GM12878 (cell line): Measurements from ENCODE around the gene POFUT1. TPM values are rescaled to one million over a fixed set of nuclear protein-coding genes. Genes with fewer than 3 reads are reported as not detected.
A peak's percentile ranks its signal among the peaks of the same experiment; 100 is the strongest.

ENCODE experiments used
- ATAC-seq: fragments of 200-7000 bp; cut with Tn5 transposase; 3 replicates; pipeline ENCODE4 v1.9.1; 2020; ENCODE audit warnings: mild to moderate bottlenecking, moderate library complexity
- BruUV-seq: library from RNA; stranded (reverse); fragments of 400-500 nt; replicated peaks from 2 replicates; lab custom pipeline; 2021; lab: Mats Ljungman, UMichigan
- CTCF ChIA-PET: fragments of 300-600 bp; sonication (Branson Sonifier 250); formaldehyde crosslinking; extraction: SDS; loops from one replicate; lab custom pipeline; 2021; ENCODE audit warnings: inconsistent platforms; lab: Yijun Ruan, JAX
- POLR2A ChIA-PET: fragments of 350-600 bp; formaldehyde crosslinking; extraction: SDS; loops from one replicate; lab custom pipeline; 2021; ENCODE audit warnings: inconsistent platforms; lab: Charles Lee
- RAD21 ChIA-PET: fragments of 300-600 bp; sonication (Branson Sonifier 250); formaldehyde crosslinking; loops from one replicate; lab custom pipeline; 2023; ENCODE audit warnings: antibody characterized with exemption; ENCODE audit not compliant: unreplicated experiment; lab: Charles Lee
- SMC1A ChIA-PET: fragments of 300-600 bp; sonication (Branson Sonifier 250); formaldehyde crosslinking; loops from one replicate; lab custom pipeline; 2023; ENCODE audit not compliant: unreplicated experiment, uncharacterized antibody; lab: Charles Lee
- DNase-seq: peaks from one replicate; pipeline ENCODE4 v3.0.0-alpha.2; 2011; ENCODE audit warnings: low read depth, low spot score
- FAIRE-seq: peaks from 3 replicates; lab custom pipeline; 2011; peaks lifted over from hg19 to GRCh38; lab: Jason Lieb, UNC
- H2AFZ ChIP-seq: 2 replicates; pipeline ENCODE4 v1.6.0; 2011; ENCODE audit warnings: low read depth, low read length, control low read depth; ENCODE audit not compliant: control insufficient read depth
- H3K27ac ChIP-seq: 2 replicates; pipeline ENCODE4 v1.5.1; 2011; ENCODE audit warnings: control low read depth; ENCODE audit not compliant: control insufficient read depth, insufficient read depth
- H3K27me3 ChIP-seq, 2 experiments: replicated peaks in 1 of 2; 2 replicates each; pipeline versions ENCODE4 v1.6.0 to v1.6.1; 2011; ENCODE audit warnings: low read length in 1 of 2; ENCODE audit not compliant: control insufficient read depth in 2 of 2, insufficient read depth in 2 of 2
- H3K36me3 ChIP-seq, 2 experiments: 2 replicates each; pipeline ENCODE4 v1.5.1; 2011; ENCODE audit warnings: low read length in 1 of 2; ENCODE audit not compliant: control insufficient read depth in 2 of 2, insufficient read depth in 2 of 2
- H3K4me1 ChIP-seq: 2 replicates; pipeline ENCODE4 v1.6.1; 2011; ENCODE audit warnings: mild to moderate bottlenecking, low read length, moderate library complexity, mixed read lengths; ENCODE audit not compliant: control insufficient read depth, insufficient read depth
- H3K4me2 ChIP-seq: 2 replicates; pipeline ENCODE4 v1.6.0; 2011; ENCODE audit warnings: control low read depth; ENCODE audit not compliant: control insufficient read depth, insufficient read depth
- H3K4me3 ChIP-seq: fragments of 200-600 bp; sonication (generic); 2 replicates; pipeline ENCODE4 v1.5.1; 2016
- H3K79me2 ChIP-seq: 2 replicates; pipeline ENCODE4 v1.6.0; 2011; ENCODE audit warnings: low read length; ENCODE audit not compliant: control insufficient read depth, insufficient read depth
- H3K9ac ChIP-seq: 2 replicates; pipeline ENCODE4 v1.8.0; 2011; ENCODE audit warnings: low read length, control low read depth, mixed read lengths; ENCODE audit not compliant: control insufficient read depth, insufficient read depth
- H3K9me3 ChIP-seq: replicated peaks from 3 replicates; pipeline ENCODE4 v1.5.1; 2011; ENCODE audit warnings: mild to moderate bottlenecking, low read length; ENCODE audit not compliant: control insufficient read depth, insufficient read depth
- H4K20me1 ChIP-seq: 2 replicates; pipeline ENCODE4 v1.6.0; 2011; ENCODE audit not compliant: control insufficient read depth, insufficient read depth
- CREM ChIP-seq: IDR thresholded peaks from 2 replicates; pipeline ENCODE4 v1.6.1; 2014; ENCODE audit warnings: antibody characterized with exemption, low read depth
- JUNB ChIP-seq: IDR thresholded peaks from 2 replicates; pipeline ENCODE4 v1.6.1; 2016; ENCODE audit warnings: antibody characterized with exemption, mild to moderate bottlenecking
- NFYB ChIP-seq: IDR thresholded peaks from 2 replicates; pipeline ENCODE4 v1.6.1; 2011; ENCODE audit warnings: low read depth, mild to moderate bottlenecking, low read length, improper control_type of control experiment, moderate library complexity; ENCODE audit not compliant: insufficient read depth
- REST ChIP-seq: IDR thresholded peaks from 2 replicates; pipeline ENCODE4 v1.6.1; 2012; ENCODE audit warnings: mild to moderate bottlenecking, low read depth, low read length
- SMAD5 ChIP-seq: IDR thresholded peaks from 2 replicates; pipeline ENCODE4 v1.6.1; 2016; ENCODE audit warnings: antibody characterized with exemption, low read depth
- SREBF1 ChIP-seq: IDR thresholded peaks from 2 replicates; pipeline ENCODE4 v1.6.1; 2012; ENCODE audit warnings: mild to moderate bottlenecking, low read length
- SRF ChIP-seq, 2 experiments: IDR thresholded peaks; 2 replicates each; pipeline ENCODE4 v1.6.1; 2011; ENCODE audit warnings: low read depth in 2 of 2, low read length in 2 of 2, mild to moderate bottlenecking in 1 of 2, moderate library complexity in 1 of 2
- ZBTB33 ChIP-seq: fragments of 450-650 bp; IDR thresholded peaks from 2 replicates; pipeline ENCODE4 v1.6.1; 2017; ENCODE audit warnings: mild to moderate bottlenecking
- ZNF274 ChIP-seq: IDR thresholded peaks from one replicate; pipeline ENCODE4 v1.8.0; 2011; ENCODE audit not compliant: insufficient read length, insufficient read depth
- WGBS: methylation state at CpG from one replicate; pipeline ENCODE4 v1.1.6; 2016; ENCODE audit warnings: low lambda C conversion rate; ENCODE audit not compliant: insufficient replicate concordance, insufficient coverage; ENCODE audit errors: missing lambda C conversion rate; 5-methylcytosine and 5-hydroxymethylcytosine counted together
- in situ Hi-C: fragments of 300-500 bp; cut with MboI; formaldehyde crosslinking; loops from 9 replicates; pipeline ENCODE4 v1.14.3; 2018; ENCODE audit warnings: mixed read lengths
- intact Hi-C: fragments of 100-400 bp; cut with micrococcal nuclease; formaldehyde crosslinking; loops from one replicate; pipeline ENCODE4 v1.14.2; 2022; ENCODE audit not compliant: unreplicated experiment
- polyA plus RNA-seq, 11 experiments: library from polyadenylated mRNA; depleted of rRNA in 4 of 11; unstranded in 6 of 11; stranded (reverse) in 5 of 11; fragments of >200 nt; fragmentation: Nextera tagmentation in 4 of 11; fragmentation: Illumina TruSeq in 1 of 11; extraction: Ambion mirVana in 4 of 11; extraction: Trizol in 1 of 11; gene quantifications; 1 replicate in 1 of 11; 2 replicates in 10 of 11; pipeline versions ENCODE4 v1.2.1 to v1.2.3, GENCODE V29; 2011 to 2016; ENCODE audit warnings: inconsistent platforms in 2 of 11, missing spikeins in 2 of 11, low read depth in 1 of 11
- total RNA-seq, 4 experiments: library from RNA; depleted of rRNA in 3 of 4; stranded (reverse); fragments of >200 nt in 3 of 4; fragmentation: Illumina TruSeq in 1 of 4; extraction: Trizol in 1 of 4; gene quantifications; 2 replicates each; pipeline versions ENCODE4 v1.2.1 to v1.2.3, GENCODE V29; 2013 to 2021

Gene POFUT1
- total and polyA plus RNA-seq, 10 of the 15 experiments (the other 5 are each of a cell fraction or from before 2014, with no cell fraction given), result 2.6 to 33.4 (median 23.1) TPM

- ATAC-seq (no peak), FAIRE-seq (no peak)
- RAD21 ChIA-PET, result no interaction called here
- WGBS, result 69% methylated on average over 4 of the region's 4 CpGs
- H3K27ac ChIP-seq, result no peak overlapping the region
- BruUV-seq, result no TSS peak
- H3K9me3 ChIP-seq, result no peaks in the 10 kb centered on the region
- no peak overlapping the region for H3K9ac ChIP-seq
- H3K36me3 ChIP-seq, result no peaks in the 10 kb centered on the region
- no peaks in the 10 kb centered on the region for H3K27me3 ChIP-seq
- H3K4me3 ChIP-seq, result no peak overlapping the region
- no peaks in the 10 kb centered on the region for H4K20me1 ChIP-seq
- TF ChIP-seq SRF (IDR thresholded peaks at IDR 0.05; ENCODE audit: low read depth in 2 of 2, low read length in 2 of 2), result no peak
- no peak for TF ChIP-seq ZBTB33
- no peak for TF ChIP-seq ZNF274
- TF ChIP-seq NFYB, result no peak
- no peak for TF ChIP-seq JUNB
- TF ChIP-seq CREM, result no peak
- TF ChIP-seq REST, result no peak
- no peak for TF ChIP-seq SREBF1
- no peak for TF ChIP-seq SMAD5
- TF ChIP-seq, all 136 proteins: peak for 0
- Histone ChIP-seq H3K79me2 (no peaks in the 10 kb centered on the region), H2AFZ (no peak overlapping the region), H3K4me2 (peak overlapping the region; percentile 13; the same call in 1 of the 2 replicates), H3K4me1 (no peaks in the 10 kb centered on the region)
- DNase-seq, result no peak
- ChIA-PET POLR2A (no interaction called here), CTCF (no interaction called here), SMC1A (no interaction called here)
- in situ Hi-C loops, result no loop called here
- intact Hi-C loops, result no loop called here
These were observed 27.7 kb upstream of the POFUT1 start for GRCh38 chr20:32179934-32180333.
